Tongue (tissue), 2 donors: ENCODE data around the gene PRRX1. TPM values are rescaled to one million over a fixed set of nuclear protein-coding genes. Genes with fewer than 3 reads are reported as not detected.

ENCODE experiments used
- DNase-seq: peaks from one replicate; pipeline ENCODE4 v3.0.0-alpha.2; 2015
- total RNA-seq: library from RNA; depleted of rRNA; stranded (reverse); fragments of >200 nt; gene quantifications from one replicate; pipeline ENCODE4 v1.2.3, GENCODE V29; 2014

PRRX1 gene
- total RNA-seq, 1 donor from 2014 or later: 185 TPM

DNA sequence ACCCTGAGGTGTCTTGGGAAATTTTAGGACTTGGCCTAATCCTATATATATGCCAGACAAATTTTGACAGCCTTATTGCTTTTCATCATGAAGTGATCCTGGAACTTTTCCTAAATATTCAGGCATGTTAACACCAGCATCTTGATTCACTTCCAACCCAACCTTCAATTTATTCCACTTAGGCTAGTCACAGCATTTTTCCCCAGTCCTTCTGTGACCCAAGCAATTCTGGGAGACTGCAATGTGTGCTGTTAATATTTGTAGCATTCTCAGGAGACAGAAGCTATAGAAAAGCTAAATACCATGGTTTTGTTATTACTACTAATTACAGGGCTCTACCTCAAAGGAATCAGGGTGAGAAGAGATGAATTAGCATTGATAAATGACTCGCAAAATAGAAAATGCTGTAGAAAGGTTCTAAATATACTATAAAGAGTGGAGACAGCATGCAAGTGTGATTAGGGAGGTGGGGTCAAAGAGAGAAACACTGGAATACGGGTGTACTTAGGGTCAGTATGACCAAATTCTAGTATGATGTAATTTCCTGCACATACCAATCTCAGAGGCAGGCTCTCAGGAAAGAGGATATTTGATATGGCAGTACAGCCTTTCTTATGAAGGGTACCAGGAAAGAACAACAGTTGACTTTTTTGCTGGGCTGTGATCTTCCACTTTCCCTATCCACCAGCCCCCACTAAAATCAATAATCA is 29.1 kb downstream of the PRRX1 start:
- no peak for DNase-seq

DNA sequence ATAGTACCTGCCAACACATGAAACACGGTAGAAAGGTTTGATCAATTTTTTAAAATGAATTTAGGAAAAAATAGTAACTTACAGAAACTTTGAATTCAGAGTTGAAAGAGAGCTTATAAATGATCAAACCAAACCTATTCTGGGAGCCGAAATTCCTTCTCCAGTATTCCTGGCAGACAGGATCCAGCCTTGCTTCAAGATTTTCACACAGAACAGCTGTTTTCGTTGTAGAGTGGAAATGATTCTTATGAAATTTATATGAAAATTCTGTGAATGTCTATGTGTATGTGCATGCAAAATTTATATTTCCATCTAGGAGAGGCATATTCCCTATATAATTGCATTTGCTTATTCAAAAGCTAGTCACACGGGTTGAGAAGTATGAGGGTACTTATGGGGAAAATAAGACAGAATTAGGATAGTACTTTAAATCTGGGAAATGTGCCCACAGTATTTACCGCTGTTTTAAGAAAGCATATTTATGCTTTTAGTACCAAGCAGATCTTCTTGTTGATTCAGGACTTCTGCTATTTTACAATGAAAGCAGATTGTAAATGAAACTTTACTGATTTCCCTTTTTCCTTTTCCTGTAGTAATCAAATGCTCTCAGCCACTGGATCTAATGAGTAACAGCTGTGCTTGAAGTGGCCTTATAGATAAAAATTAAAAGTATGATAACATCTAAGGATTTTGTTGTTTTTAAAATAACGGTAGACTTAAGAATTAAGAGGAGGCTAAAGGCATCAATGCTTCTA is 30.4 kb downstream of the PRRX1 start:
- DNase-seq: peak; percentile 68

DNA sequence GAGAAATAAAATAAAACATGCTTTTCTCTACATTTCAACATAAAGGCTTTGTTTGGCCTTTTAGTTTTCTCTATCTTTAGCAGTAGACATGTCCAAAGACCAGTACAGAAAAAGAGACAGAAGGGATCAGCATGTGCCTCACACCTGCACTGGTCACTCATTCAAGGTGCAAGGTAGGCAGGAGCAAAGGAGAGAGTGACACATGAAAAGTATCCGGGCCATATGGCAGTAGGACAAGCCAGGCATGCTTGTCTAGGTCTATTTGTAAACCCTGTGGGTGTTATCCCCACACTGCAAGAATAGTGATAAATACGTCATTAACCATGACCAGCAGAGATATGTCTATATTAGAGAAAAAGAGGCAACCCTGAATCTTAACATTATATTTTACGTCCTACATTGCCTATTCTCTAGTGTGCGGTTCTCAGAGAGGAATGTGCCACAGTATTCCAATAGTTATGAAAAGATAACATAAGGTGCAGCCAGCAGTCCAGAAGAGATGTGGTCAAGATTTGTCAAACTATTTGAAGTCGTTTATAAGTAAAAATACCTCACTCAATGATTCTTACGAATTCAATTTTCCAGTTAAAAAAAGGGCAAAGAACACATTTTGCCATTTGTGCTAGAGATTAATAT is 32.1 kb downstream of the PRRX1 start:
- no peak for DNase-seq

DNA sequence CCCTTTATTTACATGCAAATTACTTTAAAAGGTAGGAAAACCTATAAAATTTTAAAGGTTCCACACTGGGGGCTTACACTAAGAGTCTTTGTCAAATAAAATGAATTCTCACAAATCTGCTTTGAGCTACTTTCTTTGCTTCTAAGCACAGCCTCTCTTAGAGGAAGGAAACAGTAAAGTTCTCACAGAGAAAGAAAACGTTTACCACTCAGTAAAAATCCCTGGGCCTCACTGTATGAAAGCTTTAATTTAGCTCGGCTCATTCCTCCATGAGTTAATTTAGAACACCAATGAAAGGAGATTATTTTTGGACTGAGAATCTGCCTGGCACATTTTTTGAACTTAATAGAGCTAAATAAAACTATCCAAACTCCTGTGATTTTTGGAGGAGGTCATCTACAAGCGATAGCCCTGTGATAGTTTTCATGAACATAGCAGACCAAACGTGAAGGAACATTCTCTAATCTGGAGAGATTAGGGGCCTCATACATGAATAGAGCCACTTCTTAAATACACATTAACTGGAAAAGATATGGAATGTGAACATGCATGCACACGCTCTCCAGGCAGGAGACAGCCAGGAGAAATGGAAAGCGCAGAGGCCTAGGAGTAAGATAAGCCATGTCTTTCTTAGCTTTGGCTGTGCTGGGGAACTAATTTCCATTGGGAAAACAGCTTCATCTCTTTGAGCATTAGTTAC is 32.8 kb downstream of the PRRX1 start:
- DNase-seq: peak; percentile 67

DNA sequence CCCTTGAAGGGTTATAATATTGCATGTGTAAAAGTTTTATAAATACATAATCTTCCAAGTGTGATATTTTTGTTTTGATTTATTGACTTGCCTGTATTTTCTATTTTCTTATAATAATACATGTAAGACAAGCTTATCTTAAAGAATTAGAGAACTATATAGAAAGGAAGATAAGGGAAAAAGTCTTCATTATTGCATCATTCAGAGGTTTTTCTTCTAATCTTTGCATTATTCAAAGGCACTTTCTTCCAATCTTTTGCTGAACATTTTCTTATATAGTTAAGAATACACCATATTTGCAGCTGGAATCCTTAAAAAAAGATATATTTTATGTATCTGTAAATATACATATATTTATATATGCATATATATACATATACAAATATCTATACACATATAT is 33.4 kb downstream of the PRRX1 start:
- no peak for DNase-seq

DNA sequence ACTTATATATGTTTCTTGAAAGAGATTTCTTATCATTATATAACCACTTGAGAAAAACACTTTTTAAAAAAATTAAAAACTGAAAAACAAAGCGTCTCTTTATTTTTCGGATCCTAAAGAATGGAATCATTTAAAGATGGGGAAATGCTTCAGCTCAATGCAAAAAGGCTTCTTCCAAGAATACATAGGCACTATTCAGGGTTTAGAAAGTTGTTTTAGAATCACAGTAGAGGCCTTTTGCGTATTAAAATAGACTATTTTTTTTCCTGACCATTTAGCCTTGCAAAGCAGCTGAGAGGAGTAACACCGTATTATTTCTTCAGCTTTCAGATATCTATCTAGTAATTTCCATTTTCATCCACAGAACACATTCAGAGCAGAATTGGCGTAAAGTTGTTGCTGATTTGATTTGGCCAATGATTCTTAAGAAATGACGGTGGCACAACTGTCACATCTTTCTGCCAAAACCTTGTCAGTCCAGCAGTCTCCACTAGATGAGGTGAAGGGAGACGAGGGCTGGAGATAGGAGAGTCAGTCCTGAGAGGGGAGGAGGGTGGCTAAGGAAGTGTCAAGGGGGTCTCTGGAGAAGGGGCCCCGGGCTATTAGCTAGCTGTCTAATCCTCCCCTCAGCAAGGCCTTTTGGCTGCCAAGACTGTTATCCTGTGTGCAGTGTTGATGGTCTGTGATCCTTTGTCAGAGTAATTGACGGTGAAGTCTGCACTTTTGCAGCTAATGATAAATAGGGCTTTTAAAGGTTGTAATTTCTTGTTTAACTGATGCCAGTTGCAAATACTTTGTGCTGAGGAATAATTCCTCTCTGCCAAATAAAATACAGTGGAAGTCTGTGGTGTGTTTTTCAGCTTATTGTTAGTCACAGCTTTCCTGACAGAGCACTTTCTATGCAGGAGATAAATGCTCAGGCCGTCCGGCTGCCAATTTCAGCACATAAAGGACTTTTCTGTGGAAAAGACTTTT is 34.7 kb downstream of the PRRX1 start:
- peak; percentile 65 for DNase-seq

DNA sequence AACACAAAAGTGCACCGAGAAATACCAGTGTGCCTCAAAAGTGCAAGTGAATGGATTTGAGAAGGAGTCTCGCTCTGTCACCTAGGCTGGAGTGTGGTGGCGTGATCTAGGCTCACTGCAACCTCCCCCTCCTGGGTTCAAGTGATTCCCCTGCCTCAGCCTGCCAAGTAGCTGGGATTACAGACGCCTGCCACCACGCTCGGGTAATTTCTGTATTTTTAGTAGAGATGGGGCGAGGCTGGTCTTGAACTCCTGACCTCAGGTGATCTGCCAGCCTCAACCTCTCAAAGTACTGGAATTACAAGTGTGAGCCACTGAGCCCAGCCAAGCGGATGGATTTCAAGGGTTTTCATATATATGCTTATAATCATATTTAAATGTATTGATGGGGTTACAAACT is 35.8 kb downstream of the PRRX1 start:
- DNase-seq: no peak

DNA sequence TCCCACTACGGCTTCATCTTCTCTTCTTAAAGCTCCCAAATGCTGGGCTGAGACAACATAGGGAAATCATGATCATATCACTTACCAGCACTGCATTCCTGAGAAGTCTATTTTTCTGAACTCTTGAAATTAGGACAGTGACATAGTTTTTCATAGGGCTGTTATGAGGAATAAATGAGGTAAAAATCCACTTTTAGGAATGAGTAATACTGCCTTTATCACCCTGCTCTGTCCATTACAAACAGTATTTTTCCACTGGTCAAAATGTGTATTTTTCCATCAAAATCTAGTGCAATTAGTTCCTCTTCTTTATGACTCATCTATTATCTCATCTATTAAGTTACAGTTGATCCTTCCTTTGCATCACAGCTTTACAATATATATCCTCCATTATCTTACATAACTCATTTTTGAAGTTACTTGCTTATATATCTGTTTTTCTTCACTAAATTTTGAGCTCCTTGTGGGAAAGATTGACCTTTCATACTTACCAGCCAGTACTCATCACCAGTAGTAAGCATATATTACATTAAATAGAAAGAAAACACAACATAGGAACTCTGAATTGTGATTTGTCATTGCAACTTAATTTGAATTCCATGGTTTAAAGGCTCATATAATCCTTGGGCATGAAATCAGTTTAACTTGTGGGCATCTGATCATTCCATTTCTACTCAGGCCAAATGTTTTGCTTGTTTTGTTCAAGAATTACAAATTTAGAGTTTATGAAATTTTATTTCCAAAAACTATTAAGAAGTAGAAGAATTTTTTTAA is 37.1 kb downstream of the PRRX1 start:
- peak; percentile 52 for DNase-seq

DNA sequence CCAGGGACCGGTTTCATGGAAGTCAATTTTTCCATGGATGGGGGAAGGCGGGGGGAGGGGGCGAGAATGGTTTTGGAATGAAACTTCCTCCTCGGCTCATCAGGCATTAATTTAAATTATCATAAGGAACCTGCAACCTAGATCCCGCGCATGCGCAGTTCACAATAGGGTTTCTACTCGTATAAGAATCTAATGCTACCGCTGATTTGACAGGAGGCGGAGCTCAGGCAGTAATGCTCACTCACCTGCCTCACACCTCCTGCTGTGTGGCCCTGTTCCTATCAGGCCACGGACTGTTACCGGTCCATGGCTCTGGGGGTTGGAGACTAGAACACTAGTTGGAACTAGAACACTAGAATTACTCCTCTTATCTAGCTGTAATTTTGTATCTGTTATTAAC is 38.0 kb downstream of the PRRX1 start:
- DNase-seq: no peak

DNA sequence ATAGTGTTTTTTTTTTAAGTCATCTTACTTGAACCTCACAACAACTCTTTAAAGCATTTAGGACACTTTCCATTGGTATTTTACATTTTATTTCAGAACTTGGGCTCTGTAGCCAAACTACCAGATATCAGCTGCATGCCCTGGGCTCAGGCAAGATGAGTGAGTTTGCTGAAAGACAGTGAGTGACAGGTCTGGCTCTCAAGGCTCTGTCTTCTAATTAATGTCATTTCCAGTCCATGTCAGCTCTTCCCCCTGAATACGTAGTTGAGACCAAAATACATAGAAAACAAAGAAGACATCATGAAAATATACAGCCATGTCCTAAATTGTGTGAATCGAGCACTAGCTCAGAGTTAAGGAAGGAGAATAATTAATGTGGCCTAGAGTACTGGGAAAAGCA is 39.7 kb downstream of the PRRX1 start:
- DNase-seq: no peak

DNA sequence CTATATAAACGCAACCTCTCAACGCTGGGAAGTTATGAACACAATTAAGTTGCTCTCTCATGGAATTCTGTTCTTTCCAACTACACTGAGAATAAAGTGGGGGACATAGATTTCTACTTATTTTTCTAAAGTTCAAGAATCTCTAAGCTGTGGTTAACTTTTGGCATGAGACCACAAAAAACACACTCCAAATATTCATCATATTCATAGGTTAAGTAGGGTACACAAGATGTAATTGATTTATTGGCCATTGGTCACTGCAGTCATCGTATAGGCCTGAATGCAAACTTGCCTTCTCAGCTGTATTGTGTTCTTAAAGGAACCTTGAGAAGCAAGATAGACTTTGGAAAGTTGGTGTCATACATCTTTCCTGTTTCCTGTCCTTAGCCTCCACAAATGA is 40.3 kb downstream of the PRRX1 start:
- no peak for DNase-seq

DNA sequence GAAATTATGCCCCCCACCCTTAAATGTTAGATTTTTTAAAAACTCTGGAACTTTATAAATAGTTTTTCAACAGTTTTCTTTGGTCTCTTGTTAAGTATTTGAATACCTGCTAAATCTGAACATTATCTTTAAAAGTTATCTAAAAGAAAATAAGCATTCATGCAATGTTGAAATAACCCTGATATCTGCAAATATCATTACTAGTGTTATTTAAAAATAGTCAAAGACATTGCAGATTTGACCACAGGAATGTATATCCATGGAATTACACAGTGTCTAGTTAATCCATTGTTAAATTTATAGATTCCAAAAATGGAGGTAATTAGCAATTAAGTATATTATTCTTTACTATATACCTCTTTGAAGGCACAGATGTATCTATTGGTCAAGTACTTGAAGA is 42.0 kb downstream of the PRRX1 start:
- no peak for DNase-seq

DNA sequence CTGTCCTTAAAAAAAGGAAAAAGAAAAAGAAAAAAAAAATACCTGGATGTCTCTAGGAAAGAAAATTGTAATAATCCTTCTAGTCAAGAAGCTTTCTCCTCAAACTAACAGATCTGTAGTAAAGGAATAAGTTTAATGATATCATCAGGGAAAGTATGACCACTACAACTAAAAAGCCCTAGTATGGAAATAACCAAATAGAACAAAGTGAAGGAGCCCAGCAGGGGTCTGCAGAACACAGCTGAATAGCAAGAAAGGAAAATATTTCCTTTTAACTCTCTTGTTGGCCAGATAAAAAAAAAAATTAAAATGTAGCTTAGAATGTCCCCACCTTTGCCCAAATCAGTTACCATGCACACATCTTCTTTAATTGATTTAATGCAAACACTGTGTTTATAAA is 43.2 kb downstream of the PRRX1 start:
- no peak for DNase-seq

DNA sequence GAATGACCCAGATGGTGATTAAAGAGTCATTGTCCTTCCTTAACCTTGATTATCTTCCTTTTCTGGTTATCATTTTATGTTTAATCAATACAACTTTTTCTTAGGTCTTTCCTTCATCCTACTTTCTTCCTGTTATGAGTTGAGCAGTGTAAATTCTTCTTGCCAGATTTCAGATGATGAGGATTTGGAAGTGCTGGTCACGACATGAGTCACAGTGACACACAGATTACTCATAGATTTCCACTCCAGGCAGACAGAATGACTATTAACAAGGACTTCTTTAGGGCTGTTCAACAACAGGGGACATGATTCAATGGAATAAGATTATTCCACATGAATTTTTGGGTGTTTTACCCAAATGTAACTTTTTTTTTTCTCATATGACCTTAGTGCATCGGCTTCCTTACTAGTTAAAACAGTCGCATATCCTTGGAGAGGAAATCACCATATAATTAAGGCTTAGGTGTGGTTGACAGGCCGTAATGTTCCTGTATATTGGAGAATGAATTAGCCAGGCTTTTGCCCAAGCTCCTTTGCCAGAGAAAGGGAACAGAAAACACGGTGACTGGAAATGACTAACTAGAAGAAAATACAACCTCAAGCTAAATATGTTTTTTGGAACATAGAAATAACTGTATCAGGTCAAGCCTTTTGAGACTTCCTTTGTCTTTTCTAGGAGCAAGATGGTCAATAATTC is 44.2 kb downstream of the PRRX1 start:
- DNase-seq: peak; percentile 28

DNA sequence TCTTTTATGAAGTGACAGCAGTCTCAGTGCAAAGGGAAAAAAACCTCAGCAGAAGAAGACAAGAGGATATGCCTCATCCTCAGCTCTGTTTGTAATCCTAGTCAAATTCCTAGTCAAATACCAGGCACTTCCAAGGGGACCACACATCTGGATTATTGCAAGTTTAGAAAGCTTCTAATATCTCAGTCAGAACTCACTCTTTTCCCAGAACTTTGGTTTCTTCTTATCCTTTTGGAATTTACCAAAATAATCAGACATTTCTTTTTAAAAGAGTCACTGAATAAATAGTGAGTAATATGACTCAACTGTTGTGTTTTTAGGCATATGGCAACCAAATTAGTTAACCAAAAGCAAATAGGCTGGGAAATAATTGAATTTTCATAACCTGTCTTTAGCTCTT is 47.8 kb downstream of the PRRX1 start:
- no peak for DNase-seq

DNA sequence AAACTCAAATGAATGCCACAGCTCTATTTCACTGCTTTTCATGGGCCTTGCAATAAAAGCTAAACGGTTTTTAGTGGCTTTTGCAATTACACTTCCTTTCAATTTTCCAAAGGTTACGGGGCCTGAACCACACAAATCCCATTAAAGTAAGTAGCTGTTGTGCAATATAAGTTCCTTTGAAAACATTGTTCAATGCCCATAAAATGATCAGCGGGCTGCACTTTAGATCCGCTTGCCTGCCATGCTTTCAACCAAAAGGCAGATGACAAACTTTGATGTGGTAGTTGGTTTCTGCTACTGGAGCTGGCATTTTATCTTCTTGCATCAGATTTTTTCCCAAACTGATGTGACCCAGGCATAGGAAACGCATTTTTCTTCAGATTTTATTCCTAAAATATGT is 50.2 kb downstream of the PRRX1 start:
- no peak for DNase-seq

DNA sequence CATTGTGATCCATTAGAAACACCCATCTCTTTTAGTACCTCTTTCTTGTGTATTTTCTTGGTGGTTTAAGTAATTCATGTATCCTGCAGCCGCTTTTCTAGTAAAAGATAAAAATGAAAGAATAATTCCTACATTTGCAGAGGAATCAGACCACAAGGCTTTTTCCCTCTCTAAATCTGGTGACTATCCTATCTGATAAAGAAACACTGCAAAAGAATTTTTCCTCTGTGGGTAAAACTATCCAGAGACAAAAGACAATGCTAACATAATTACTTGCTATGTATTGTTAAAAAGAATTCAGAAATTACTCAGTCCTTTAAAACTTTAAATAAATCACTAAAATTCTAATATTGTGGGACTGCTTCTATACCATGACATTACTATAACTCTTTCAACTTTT is 51.0 kb downstream of the PRRX1 start:
- DNase-seq: no peak

DNA sequence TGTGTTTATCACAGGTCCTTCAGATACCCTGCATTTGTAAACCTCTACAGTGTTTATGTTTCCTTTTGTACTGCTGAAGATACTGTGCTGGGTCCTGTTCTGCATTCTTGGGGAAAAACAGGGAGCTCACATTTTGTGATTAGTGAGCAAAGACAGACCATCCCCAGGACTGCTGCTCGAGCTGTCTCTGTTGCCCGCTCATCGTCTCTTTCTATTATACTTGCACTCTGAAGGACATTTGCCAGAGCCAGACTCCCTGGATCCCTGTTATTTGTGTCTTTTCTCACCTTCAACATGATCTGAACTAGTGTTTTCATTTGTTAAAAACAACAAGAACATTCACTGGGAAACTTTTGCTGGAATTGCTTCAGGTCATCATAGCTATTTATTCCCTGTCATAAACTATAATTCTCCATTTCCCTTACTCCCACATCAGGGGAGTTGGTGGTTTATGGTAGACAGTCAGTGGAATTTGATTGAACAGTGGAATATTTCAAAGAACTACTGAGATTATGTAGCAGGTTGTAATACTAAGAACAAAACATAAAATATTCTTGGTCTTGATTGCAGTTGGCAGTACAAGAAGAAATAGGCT is 53.0 kb downstream of the PRRX1 start:
- no peak for DNase-seq

DNA sequence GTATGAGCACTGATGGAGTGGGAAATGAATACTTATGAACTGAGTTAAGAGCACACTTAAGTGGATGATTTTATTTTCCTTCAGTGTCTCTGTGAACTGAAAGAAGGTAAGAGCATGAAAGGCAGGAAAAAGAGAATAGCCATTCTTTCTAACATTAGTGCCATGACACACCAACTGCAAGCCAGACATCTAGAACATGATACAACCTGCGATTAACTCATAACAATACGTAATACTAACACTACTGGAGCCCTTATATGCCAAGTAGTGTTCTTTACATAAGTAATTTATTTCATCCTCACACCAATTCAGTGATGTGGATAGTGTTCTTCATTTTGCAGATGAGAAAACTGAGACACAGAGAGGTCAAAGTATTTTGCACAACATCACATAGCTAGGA is 56.7 kb downstream of the PRRX1 start:
- DNase-seq: no peak

DNA sequence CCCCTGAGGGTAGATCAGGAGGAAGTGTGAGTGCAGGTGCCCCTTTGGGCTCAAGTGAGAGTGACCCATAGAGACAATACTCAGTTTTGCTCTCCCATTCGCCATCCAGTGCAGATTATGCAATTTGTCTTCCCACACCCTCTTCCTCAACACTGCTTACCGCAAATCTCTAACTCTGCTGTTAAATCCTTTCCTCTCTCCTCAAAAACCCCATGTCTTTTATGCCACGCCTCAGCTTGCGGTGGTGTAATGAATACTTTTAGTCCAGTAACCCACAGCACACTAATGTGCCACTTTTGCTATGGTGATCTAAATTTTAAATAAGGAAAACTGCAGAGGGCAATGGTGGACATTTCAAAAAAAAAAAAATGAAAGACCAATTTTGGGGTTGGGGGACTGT is 57.7 kb downstream of the PRRX1 start:
- DNase-seq: no peak
